ENCODE results near the gene UBE2M.
A peak's percentile ranks its signal among the peaks of the same experiment; 100 is the strongest.

Gene UBE2M

GRCh38 chr19:58519087-58519354 is 39.4 kb downstream of the UBE2M start:
- TF ChIP-seq ZFX (IDR thresholded peaks at IDR 0.05; ENCODE audit: borderline replicate concordance) (no peak), CTCF (IDR thresholded peaks at IDR 0.05) (no peak)
- peak overlapping the region; percentile 98 for H3K27ac ChIP-seq

GRCh38 chr19:58518256-58519086 is 39.9 kb downstream of the UBE2M start:
- TF ChIP-seq CTCF (IDR thresholded peaks at IDR 0.05) (no peak), ZFX (IDR thresholded peaks at IDR 0.05; ENCODE audit: borderline replicate concordance) (no peak)
- H3K27ac ChIP-seq = peak overlapping the region; percentile 98

GRCh38 chr19:58516964-58517833 is 41.2 kb downstream of the UBE2M start:
- TF ChIP-seq CTCF (IDR thresholded peaks at IDR 0.05) (peak; percentile 13; the same call in 1 of the 2 replicates), ZFX (IDR thresholded peaks at IDR 0.05; ENCODE audit: borderline replicate concordance) (no peak)
- H3K27ac ChIP-seq = peak overlapping the region; percentile 98

GRCh38 chr19:58516246-58516836 is 42.1 kb downstream of the UBE2M start:
- no peak for TF ChIP-seq CTCF (IDR thresholded peaks at IDR 0.05)
- no peak for TF ChIP-seq ZFX (IDR thresholded peaks at IDR 0.05; ENCODE audit: borderline replicate concordance)
- peak overlapping the region; percentile 86 for H3K27ac ChIP-seq

GRCh38 chr19:58515259-58515658 is 43.2 kb downstream of the UBE2M start:
- TF ChIP-seq CTCF (IDR thresholded peaks at IDR 0.05) (no peak), ZFX (IDR thresholded peaks at IDR 0.05; ENCODE audit: borderline replicate concordance) (no peak)
- peak overlapping the region; percentile 86 for H3K27ac ChIP-seq

- H3K27ac ChIP-seq = peak overlapping the region; percentile 86
- TF ChIP-seq ZFX (IDR thresholded peaks at IDR 0.05; ENCODE audit: borderline replicate concordance) (no peak), CTCF (IDR thresholded peaks at IDR 0.05) (no peak)
Observed at GRCh38 chr19:58514564-58515022, 43.8 kb downstream of the UBE2M start.
